ENCODE measurements around the gene RAD51AP1. TPM values are rescaled to one million over a fixed set of nuclear protein-coding genes. Genes with fewer than 3 reads are reported as not detected.

RAD51AP1 gene
- polyA plus RNA-seq, 1 donor (not counting 4 experiments of a cell fraction or from before 2014, with no cell fraction given) = 13.0 TPM

- dilution Hi-C loops (cut with MboI; ENCODE audit: extremely low pct_ligation_motif_present, low sequenced_read_pairs) = no loop called here
- no peaks in the 10 kb centered on the region for H3K79me2 ChIP-seq (ENCODE audit: control insufficient read depth, insufficient read depth, low read length)
Observed at GRCh38 chr12:4499186-4499585, 39.5 kb upstream of the RAD51AP1 start.

DNA sequence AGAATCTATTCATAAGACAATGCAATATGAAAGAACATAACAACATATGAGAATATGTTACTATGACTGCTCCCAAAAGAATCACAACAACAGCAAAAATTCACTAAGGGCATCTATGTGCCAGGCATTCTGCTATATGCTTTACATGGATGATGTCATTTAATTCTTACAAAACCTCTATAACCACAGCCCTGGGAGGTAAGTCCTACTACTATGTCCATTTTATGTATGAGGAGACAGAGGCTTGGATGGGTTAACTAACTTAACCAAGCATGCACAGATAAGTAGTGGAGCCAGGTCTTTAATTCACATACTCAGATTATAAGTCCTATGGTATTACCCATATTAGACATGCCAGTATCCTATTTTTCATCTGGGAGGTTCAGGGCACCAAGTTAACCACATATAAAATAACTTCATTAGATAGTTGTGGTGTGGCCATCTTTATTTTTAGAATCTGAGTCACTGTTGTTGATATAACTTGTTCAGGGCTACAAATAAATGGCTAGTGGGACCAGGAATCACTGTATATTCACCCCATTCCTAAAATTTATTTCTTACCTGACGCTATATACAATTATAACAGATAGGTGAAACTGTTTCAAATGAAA, 33.2 kb upstream of the RAD51AP1 start:
- DNase-seq (ENCODE audit: low read depth, low spot score) = no peak

More at GRCh38 chr12:4499186-4499585, 39.5 kb upstream of the RAD51AP1 start:
- Histone ChIP-seq H4K20me1 (ENCODE audit: control insufficient read depth, extremely low read depth, insufficient read depth, low read length) (no peaks in the 10 kb centered on the region), H3K27ac (ENCODE audit: control insufficient read depth, insufficient read depth, low read length) (no peak overlapping the region), H3K9me1 (ENCODE audit: control insufficient read depth, extremely low read depth, insufficient read depth, low read length) (no peaks in the 10 kb centered on the region), H3K9ac (ENCODE audit: control insufficient read depth, extremely low read depth, insufficient read depth, low read length) (no peak overlapping the region), H3K4me3 (ENCODE audit: control insufficient read depth in 2 of 3, extremely low read depth in 1 of 3, insufficient read depth in 2 of 3, low read depth in 1 of 3, low read length in 3 of 3) (no peak overlapping the region), H3K36me3 (ENCODE audit: control insufficient read depth in 2 of 2, extremely low read depth in 1 of 2, insufficient read depth in 2 of 2, low read length in 2 of 2) (peaks cover 0 to 6% of the 10 kb centered on the region in 2 experiments), H3K27me3 (ENCODE audit: control insufficient read depth, extremely low read depth, insufficient read depth, low read length) (no peaks in the 10 kb centered on the region), H3K4me2 (ENCODE audit: control insufficient read depth, extremely low read depth, insufficient read depth, low read depth, low read length) (no peak overlapping the region), H3K9me3 (ENCODE audit: control insufficient read depth, low read depth, low read length) (no peaks in the 10 kb centered on the region), H2AFZ (ENCODE audit: control insufficient read depth, low read length) (no peak overlapping the region), H3K4me1 (ENCODE audit: control insufficient read depth, extremely low read depth, insufficient read depth, low read length) (peaks cover 8% of the 10 kb centered on the region)
- TF ChIP-seq CTCF (optimal IDR thresholded peaks at IDR 0.05 in 1 of 3, IDR thresholded peaks at IDR 0.05 in 1 of 3, conservative IDR thresholded peaks at IDR 0.05 in 1 of 3; ENCODE audit: extremely low read depth in 1 of 3, insufficient read depth in 2 of 3, low read length in 3 of 3) (no peak), EZH2 (IDR thresholded peaks at IDR 0.05; ENCODE audit: low read length) (no peak)
- FAIRE-seq (peak; percentile 71), DNase-seq (ENCODE audit: low read depth, low spot score) (no peak)

More for the DNA sequence above, 33.2 kb upstream of the RAD51AP1 start:
- H3K9me3 ChIP-seq (ENCODE audit: control insufficient read depth, low read depth, low read length) = no peaks in the 10 kb centered on the region
- H3K27ac ChIP-seq (ENCODE audit: control insufficient read depth, insufficient read depth, low read length) = no peak overlapping the region
- dilution Hi-C loops (cut with MboI; ENCODE audit: extremely low pct_ligation_motif_present, low sequenced_read_pairs) = no loop called here
- H3K79me2 ChIP-seq (ENCODE audit: control insufficient read depth, insufficient read depth, low read length) = no peaks in the 10 kb centered on the region
- TF ChIP-seq EZH2 (IDR thresholded peaks at IDR 0.05; ENCODE audit: low read length) (no peak), CTCF (optimal IDR thresholded peaks at IDR 0.05 in 1 of 3, IDR thresholded peaks at IDR 0.05 in 1 of 3, conservative IDR thresholded peaks at IDR 0.05 in 1 of 3; ENCODE audit: extremely low read depth in 1 of 3, insufficient read depth in 2 of 3, low read length in 3 of 3) (no peak)
- no peaks in the 10 kb centered on the region for H4K20me1 ChIP-seq (ENCODE audit: control insufficient read depth, extremely low read depth, insufficient read depth, low read length)
- no peaks in the 10 kb centered on the region for H3K9me1 ChIP-seq (ENCODE audit: control insufficient read depth, extremely low read depth, insufficient read depth, low read length)
- FAIRE-seq = no peak
- no peak overlapping the region for H3K9ac ChIP-seq (ENCODE audit: control insufficient read depth, extremely low read depth, insufficient read depth, low read length)
- H3K27me3 ChIP-seq (ENCODE audit: control insufficient read depth, extremely low read depth, insufficient read depth, low read length) = no peaks in the 10 kb centered on the region
- no peak overlapping the region for H2AFZ ChIP-seq (ENCODE audit: control insufficient read depth, low read length)
- peaks cover 0 to 6% of the 10 kb centered on the region in 2 experiments for H3K36me3 ChIP-seq (ENCODE audit: control insufficient read depth in 2 of 2, extremely low read depth in 1 of 2, insufficient read depth in 2 of 2, low read length in 2 of 2)
- peaks cover 7% of the 10 kb centered on the region for H3K4me1 ChIP-seq (ENCODE audit: control insufficient read depth, extremely low read depth, insufficient read depth, low read length)
- H3K4me3 ChIP-seq (ENCODE audit: control insufficient read depth in 2 of 3, extremely low read depth in 1 of 3, insufficient read depth in 2 of 3, low read depth in 1 of 3, low read length in 3 of 3) = no peak overlapping the region
- H3K4me2 ChIP-seq (ENCODE audit: control insufficient read depth, extremely low read depth, insufficient read depth, low read depth, low read length) = no peak overlapping the region
